GM12878 (cell line): ENCODE data around the gene RNF32. TPM values are rescaled to one million over a fixed set of nuclear protein-coding genes. Genes with fewer than 3 reads are reported as not detected.

ENCODE experiments used
- ATAC-seq: fragments of 200-7000 bp; cut with Tn5 transposase; 3 replicates; pipeline ENCODE4 v1.9.1; 2020; ENCODE audit warnings: mild to moderate bottlenecking, moderate library complexity
- BruUV-seq: library from RNA; stranded (reverse); fragments of 400-500 nt; replicated peaks from 2 replicates; lab custom pipeline; 2021; lab: Mats Ljungman, UMichigan
- CTCF ChIA-PET: fragments of 300-600 bp; sonication (Branson Sonifier 250); formaldehyde crosslinking; extraction: SDS; loops from one replicate; lab custom pipeline; 2021; ENCODE audit warnings: inconsistent platforms; lab: Yijun Ruan, JAX
- POLR2A ChIA-PET: fragments of 350-600 bp; formaldehyde crosslinking; extraction: SDS; loops from one replicate; lab custom pipeline; 2021; ENCODE audit warnings: inconsistent platforms; lab: Charles Lee
- RAD21 ChIA-PET: fragments of 300-600 bp; sonication (Branson Sonifier 250); formaldehyde crosslinking; loops from one replicate; lab custom pipeline; 2023; ENCODE audit warnings: antibody characterized with exemption; ENCODE audit not compliant: unreplicated experiment; lab: Charles Lee
- SMC1A ChIA-PET: fragments of 300-600 bp; sonication (Branson Sonifier 250); formaldehyde crosslinking; loops from one replicate; lab custom pipeline; 2023; ENCODE audit not compliant: unreplicated experiment, uncharacterized antibody; lab: Charles Lee
- DNase-seq: peaks from one replicate; pipeline ENCODE4 v3.0.0-alpha.2; 2011; ENCODE audit warnings: low read depth, low spot score
- FAIRE-seq: peaks from 3 replicates; lab custom pipeline; 2011; peaks lifted over from hg19 to GRCh38; lab: Jason Lieb, UNC
- H2AFZ ChIP-seq: 2 replicates; pipeline ENCODE4 v1.6.0; 2011; ENCODE audit warnings: low read depth, low read length, control low read depth; ENCODE audit not compliant: control insufficient read depth
- H3K27ac ChIP-seq: 2 replicates; pipeline ENCODE4 v1.5.1; 2011; ENCODE audit warnings: control low read depth; ENCODE audit not compliant: control insufficient read depth, insufficient read depth
- H3K27me3 ChIP-seq, 2 experiments: replicated peaks in 1 of 2; 2 replicates each; pipeline versions ENCODE4 v1.6.0 to v1.6.1; 2011; ENCODE audit warnings: low read length in 1 of 2; ENCODE audit not compliant: control insufficient read depth in 2 of 2, insufficient read depth in 2 of 2
- H3K36me3 ChIP-seq, 2 experiments: 2 replicates each; pipeline ENCODE4 v1.5.1; 2011; ENCODE audit warnings: low read length in 1 of 2; ENCODE audit not compliant: control insufficient read depth in 2 of 2, insufficient read depth in 2 of 2
- H3K4me1 ChIP-seq: 2 replicates; pipeline ENCODE4 v1.6.1; 2011; ENCODE audit warnings: mild to moderate bottlenecking, low read length, moderate library complexity, mixed read lengths; ENCODE audit not compliant: control insufficient read depth, insufficient read depth
- H3K4me2 ChIP-seq: 2 replicates; pipeline ENCODE4 v1.6.0; 2011; ENCODE audit warnings: control low read depth; ENCODE audit not compliant: control insufficient read depth, insufficient read depth
- H3K4me3 ChIP-seq: fragments of 200-600 bp; sonication (generic); 2 replicates; pipeline ENCODE4 v1.5.1; 2016
- H3K79me2 ChIP-seq: 2 replicates; pipeline ENCODE4 v1.6.0; 2011; ENCODE audit warnings: low read length; ENCODE audit not compliant: control insufficient read depth, insufficient read depth
- H3K9ac ChIP-seq: 2 replicates; pipeline ENCODE4 v1.8.0; 2011; ENCODE audit warnings: low read length, control low read depth, mixed read lengths; ENCODE audit not compliant: control insufficient read depth, insufficient read depth
- H3K9me3 ChIP-seq: replicated peaks from 3 replicates; pipeline ENCODE4 v1.5.1; 2011; ENCODE audit warnings: mild to moderate bottlenecking, low read length; ENCODE audit not compliant: control insufficient read depth, insufficient read depth
- H4K20me1 ChIP-seq: 2 replicates; pipeline ENCODE4 v1.6.0; 2011; ENCODE audit not compliant: control insufficient read depth, insufficient read depth
- FOXK2 ChIP-seq: fragments of 450-650 bp; IDR thresholded peaks from 2 replicates; pipeline ENCODE4 v1.6.1; 2017; ENCODE audit warnings: mild to moderate bottlenecking, moderate library complexity
- PBX3 ChIP-seq: IDR thresholded peaks from 2 replicates; pipeline ENCODE4 v1.6.1; 2011; ENCODE audit warnings: mild to moderate bottlenecking, low read depth, low read length, moderate library complexity; ENCODE audit not compliant: insufficient replicate concordance
- RAD51 ChIP-seq: fragments of 450-650 bp; IDR thresholded peaks from 2 replicates; pipeline ENCODE4 v1.6.1; 2016; ENCODE audit warnings: moderate library complexity, mild to moderate bottlenecking, inconsistent platforms
- RB1 ChIP-seq: fragments of 450-650 bp; formaldehyde crosslinking; IDR thresholded peaks from 2 replicates; pipeline ENCODE4 v1.6.1; 2017; ENCODE audit warnings: mild to moderate bottlenecking, borderline replicate concordance
- SMARCA5 ChIP-seq: fragments of 450-650 bp; IDR thresholded peaks from 2 replicates; pipeline ENCODE4 v1.6.1; 2017; ENCODE audit warnings: mild to moderate bottlenecking
- ZBTB33 ChIP-seq: fragments of 450-650 bp; IDR thresholded peaks from 2 replicates; pipeline ENCODE4 v1.6.1; 2017; ENCODE audit warnings: mild to moderate bottlenecking
- WGBS: methylation state at CpG from one replicate; pipeline ENCODE4 v1.1.6; 2016; ENCODE audit warnings: low lambda C conversion rate; ENCODE audit not compliant: insufficient replicate concordance, insufficient coverage; ENCODE audit errors: missing lambda C conversion rate; 5-methylcytosine and 5-hydroxymethylcytosine counted together
- in situ Hi-C: fragments of 300-500 bp; cut with MboI; formaldehyde crosslinking; loops from 9 replicates; pipeline ENCODE4 v1.14.3; 2018; ENCODE audit warnings: mixed read lengths
- intact Hi-C: fragments of 100-400 bp; cut with micrococcal nuclease; formaldehyde crosslinking; loops from one replicate; pipeline ENCODE4 v1.14.2; 2022; ENCODE audit not compliant: unreplicated experiment
- polyA plus RNA-seq, 11 experiments: library from polyadenylated mRNA; depleted of rRNA in 4 of 11; unstranded in 6 of 11; stranded (reverse) in 5 of 11; fragments of >200 nt; fragmentation: Nextera tagmentation in 4 of 11; fragmentation: Illumina TruSeq in 1 of 11; extraction: Ambion mirVana in 4 of 11; extraction: Trizol in 1 of 11; gene quantifications; 1 replicate in 1 of 11; 2 replicates in 10 of 11; pipeline versions ENCODE4 v1.2.1 to v1.2.3, GENCODE V29; 2011 to 2016; ENCODE audit warnings: inconsistent platforms in 2 of 11, missing spikeins in 2 of 11, low read depth in 1 of 11
- total RNA-seq, 4 experiments: library from RNA; depleted of rRNA in 3 of 4; stranded (reverse); fragments of >200 nt in 3 of 4; fragmentation: Illumina TruSeq in 1 of 4; extraction: Trizol in 1 of 4; gene quantifications; 2 replicates each; pipeline versions ENCODE4 v1.2.1 to v1.2.3, GENCODE V29; 2013 to 2021

RNF32 gene
- total and polyA plus RNA-seq, 10 of the 15 experiments (the other 5 are each of a cell fraction or from before 2014, with no cell fraction given) = 2.5 to 7.2 (median 3.7) TPM

- WGBS = 96% methylated on average over 4 of the region's 4 CpGs
- Histone ChIP-seq H3K27ac (no peak overlapping the region), H3K4me2 (no peak overlapping the region), H3K79me2 (no peaks in the 10 kb centered on the region), H3K27me3 (no peaks in the 10 kb centered on the region), H3K9me3 (no peaks in the 10 kb centered on the region), H3K4me3 (no peak overlapping the region), H3K36me3 (no peaks in the 10 kb centered on the region), H4K20me1 (no peaks in the 10 kb centered on the region), H3K4me1 (peaks cover 22% of the 10 kb centered on the region), H3K9ac (no peak overlapping the region), H2AFZ (no peak overlapping the region)
- TF ChIP-seq FOXK2 (no peak), RAD51 (no peak), SMARCA5 (no peak), ZBTB33 (no peak), PBX3 (no peak), RB1 (no peak)
- ATAC-seq = no peak
- no TSS peak for BruUV-seq
- RAD21 ChIA-PET = interaction anchor here (2.4 kb wide), 1 partner anchor 14 kb away, joined by 11 read pairs; the partner anchor contains the start of gene RNF32
- CTCF ChIA-PET = no interaction called here
- in situ Hi-C loops = no loop called here
- SMC1A ChIA-PET = interaction anchor here (2.3 kb wide), 1 partner anchor 15 kb away, joined by 13 read pairs; the partner anchor contains the start of gene RNF32
- POLR2A ChIA-PET = no interaction called here
- intact Hi-C loops = no loop called here
- DNase-seq = no peak
- FAIRE-seq = no peak
These were observed 15.4 kb downstream of the RNF32 start for GRCh38 chr7:156655983-156656382.
